GM23338 (cell line): ENCODE measurements around the gene DHX8. TPM values are rescaled to one million over a fixed set of nuclear protein-coding genes. Genes with fewer than 3 reads are reported as not detected.

ENCODE experiments used
- ATAC-seq: fragments of 200-7000 bp; cut with Tn5 transposase; 3 replicates; pipeline ENCODE4 v1.9.1; 2020
- DNase-seq: peaks from one replicate; pipeline ENCODE4 v3.0.0-alpha.2; 2015; ENCODE audit warnings: low spot score
- H2AFZ ChIP-seq: fragments of 200-600 bp; sonication (generic); 2 replicates; pipeline ENCODE4 v1.8.0; 2016; ENCODE audit warnings: antibody characterized with exemption, mild to moderate bottlenecking, moderate library complexity
- H3F3A ChIP-seq: fragments of 200-600 bp; sonication (generic); replicated peaks from 2 replicates; pipeline ENCODE4 v1.8.0; 2017; ENCODE audit warnings: antibody characterized with exemption, mixed run types, low read depth
- H3K27ac ChIP-seq: fragments of 200-600 bp; sonication (generic); 2 replicates; pipeline ENCODE4 v1.6.1; 2016; ENCODE audit warnings: low read depth
- H3K27me3 ChIP-seq: fragments of 200-600 bp; sonication (generic); 2 replicates; pipeline ENCODE4 v1.8.0; 2016; ENCODE audit warnings: mild to moderate bottlenecking, mixed run types, moderate library complexity; ENCODE audit not compliant: insufficient read depth
- H3K36me3 ChIP-seq: fragments of 200-600 bp; sonication (generic); 2 replicates; pipeline ENCODE4 v1.8.0; 2016; ENCODE audit warnings: mild to moderate bottlenecking; ENCODE audit not compliant: insufficient read depth
- H3K4me1 ChIP-seq: fragments of 200-600 bp; sonication (generic); 2 replicates; pipeline ENCODE4 v1.8.0; 2016; ENCODE audit warnings: mild to moderate bottlenecking, moderate library complexity; ENCODE audit not compliant: insufficient read depth
- H3K4me2 ChIP-seq: fragments of 200-600 bp; sonication (generic); 2 replicates; pipeline ENCODE4 v1.7.1; 2017; ENCODE audit warnings: mixed run types
- H3K4me3 ChIP-seq: fragments of 200-600 bp; sonication (generic); 2 replicates; pipeline ENCODE4 v1.6.1; 2016; ENCODE audit warnings: mixed run types
- H3K79me2 ChIP-seq: fragments of 200-600 bp; sonication (generic); replicated peaks from 2 replicates; pipeline ENCODE4 v1.8.0; 2017; ENCODE audit warnings: mild to moderate bottlenecking; ENCODE audit not compliant: insufficient read depth
- H3K9me2 ChIP-seq: fragments of 200-600 bp; sonication (generic); 2 replicates; pipeline ENCODE4 v1.8.0; 2017; ENCODE audit not compliant: insufficient read depth
- H4K20me1 ChIP-seq: fragments of 200-600 bp; sonication (generic); replicated peaks from 2 replicates; pipeline ENCODE4 v1.8.0; 2017; ENCODE audit warnings: mild to moderate bottlenecking; ENCODE audit not compliant: insufficient read depth
- H3K27ac Mint-ChIP-seq: 2 replicates; pipeline ENCODE4 v1.8.0; 2020; ENCODE audit warnings: inconsistent platforms, mild to moderate bottlenecking, moderate library complexity, mixed read lengths
- H3K27me3 Mint-ChIP-seq: 3 replicates; pipeline ENCODE4 v1.8.0; 2022; ENCODE audit warnings: low read depth, mild to moderate bottlenecking, moderate library complexity, mixed read lengths, inconsistent platforms; ENCODE audit not compliant: insufficient read depth, poor library complexity
- H3K36me3 Mint-ChIP-seq: 3 replicates; pipeline ENCODE4 v1.8.0; 2021; ENCODE audit warnings: low read depth, mild to moderate bottlenecking, inconsistent platforms, moderate library complexity, mixed read lengths
- H3K4me1 Mint-ChIP-seq: 3 replicates; pipeline ENCODE4 v1.8.0; 2020; ENCODE audit warnings: mild to moderate bottlenecking, inconsistent platforms, mixed read lengths
- H3K4me3 Mint-ChIP-seq: 3 replicates; pipeline ENCODE4 v1.8.0; 2021; ENCODE audit warnings: moderate library complexity, mild to moderate bottlenecking, inconsistent platforms, mixed read lengths
- H3K9me3 Mint-ChIP-seq: 3 replicates; pipeline ENCODE4 v1.8.0; 2020; ENCODE audit warnings: moderate library complexity, mild to moderate bottlenecking, inconsistent platforms, mixed read lengths
- CREB1 ChIP-seq: fragments of 250-450 bp; sonication (Bioruptor Pico); IDR thresholded peaks from 2 replicates; pipeline ENCODE4 v1.5.0; 2020; ENCODE audit warnings: low read depth, mild to moderate bottlenecking, moderate library complexity
- EZH2 ChIP-seq: fragments of 200-600 bp; sonication (generic); IDR thresholded peaks from one replicate; pipeline ENCODE4 v1.8.0; 2017; ENCODE audit warnings: antibody characterized with exemption, mild to moderate bottlenecking, low read depth; ENCODE audit not compliant: unreplicated experiment
- EZH2phosphoT487 ChIP-seq: fragments of 200-600 bp; sonication (generic); IDR thresholded peaks from one replicate; pipeline ENCODE4 v1.8.1; 2018; ENCODE audit warnings: antibody characterized with exemption; ENCODE audit not compliant: unreplicated experiment
- JUNB ChIP-seq: IDR thresholded peaks from one replicate; pipeline ENCODE4 v1.6.1; 2016; ENCODE audit warnings: antibody characterized with exemption; ENCODE audit not compliant: unreplicated experiment
- NANOG ChIP-seq: IDR thresholded peaks from 2 replicates; pipeline ENCODE4 v1.6.1; 2016; ENCODE audit warnings: antibody characterized with exemption, borderline replicate concordance
- POLR2AphosphoS5 ChIP-seq: IDR thresholded peaks from 2 replicates; pipeline ENCODE4 v1.6.1; 2016; ENCODE audit warnings: antibody characterized with exemption, low read depth
- STAT1 ChIP-seq: IDR thresholded peaks from one replicate; pipeline ENCODE4 v1.6.1; 2016; ENCODE audit warnings: antibody characterized with exemption; ENCODE audit not compliant: unreplicated experiment
- ZNF114 ChIP-seq: fragments of 250-450 bp; sonication (Bioruptor Pico); IDR thresholded peaks from 2 replicates; pipeline ENCODE4 v1.5.0; 2020; ENCODE audit warnings: mild to moderate bottlenecking, moderate library complexity
- ZNF331 ChIP-seq: fragments of 250-450 bp; sonication (Bioruptor Pico); IDR thresholded peaks from 2 replicates; pipeline ENCODE4 v1.5.0; 2020; ENCODE audit warnings: low read depth, mild to moderate bottlenecking, moderate library complexity
- polyA plus RNA-seq: library from polyadenylated mRNA; unstranded; fragments of >200 nt; fragmentation: Nextera tagmentation; extraction: Ambion mirVana; gene quantifications from 2 replicates; pipeline ENCODE4 v1.2.1, GENCODE V29; 2016
- total RNA-seq: library from RNA; depleted of rRNA; stranded (reverse); fragments of >200 nt; shearing (Covaris generic); gene quantifications from 2 replicates; pipeline ENCODE4 v1.2.3, GENCODE V29; 2014
- TF ChIP-seq, protein P1 (sequence below): fragments of 250-450 bp; sonication (Bioruptor Pico); IDR thresholded peaks from 2 replicates; pipeline ENCODE4 v1.5.0; 2020; ENCODE audit warnings: mild to moderate bottlenecking, moderate library complexity
- TF ChIP-seq, protein P2 (sequence below): IDR thresholded peaks from one replicate; pipeline ENCODE4 v1.6.1; 2018; ENCODE audit warnings: antibody characterized with exemption; ENCODE audit not compliant: unreplicated experiment
- TF ChIP-seq, protein P3 (sequence below): IDR thresholded peaks from 2 replicates; pipeline ENCODE4 v1.6.1; 2016; ENCODE audit warnings: antibody characterized with exemption
- TF ChIP-seq, protein P4 (sequence below), 2 experiments: fragments of 200-600 bp in 1 of 2; sonication (generic) in 1 of 2; conservative IDR thresholded peaks; 2 replicates each; pipeline versions ENCODE4 v1.5.1 to v1.6.1; 2016 to 2017; ENCODE audit warnings: antibody characterized with exemption in 2 of 2, low read depth in 2 of 2, mild to moderate bottlenecking in 2 of 2, moderate library complexity in 1 of 2

The DHX8 gene
- total and polyA plus RNA-seq, 2 experiments from 2014 or later, result 35.3 to 81.1 TPM

DNA sequence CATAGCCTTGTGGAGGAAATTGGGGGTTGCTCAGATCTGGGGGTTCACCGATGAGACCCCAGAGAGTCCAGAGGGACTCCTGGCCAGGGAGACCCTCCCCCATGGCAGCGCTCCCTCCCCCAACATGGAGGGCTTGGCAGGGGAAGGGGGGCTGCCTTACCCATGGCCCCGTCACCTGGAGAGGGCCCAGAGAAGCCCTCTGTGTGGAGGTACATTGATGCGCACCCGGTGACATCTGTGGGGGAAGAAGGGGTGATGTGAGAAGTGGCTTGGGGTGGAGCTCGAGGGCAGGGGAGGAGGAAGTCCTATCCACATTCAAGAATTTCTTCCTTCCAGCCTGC is 46.1 kb downstream of the DHX8 start:
- Histone ChIP-seq H3K4me2 (peak overlapping the region; percentile 80), H3K27ac (peak overlapping the region; percentile 81), H3K4me1 (peaks cover 57% of the 10 kb centered on the region), H3K79me2 (peaks cover 9% of the 10 kb centered on the region; the same call in 1 of the 2 replicates), H3K4me3 (peak overlapping the region; percentile 47), H3K36me3 (peaks cover 23% of the 10 kb centered on the region; the same call in 1 of the 2 replicates), H4K20me1 (no peaks in the 10 kb centered on the region), H2AFZ (no peak overlapping the region), H3F3A (peaks cover 50% of the 10 kb centered on the region), H3K27me3 (no peaks in the 10 kb centered on the region), H3K9me2 (no peaks in the 10 kb centered on the region)
- TF ChIP-seq EZH2phosphoT487, result no peak
- no peak for TF ChIP-seq STAT1
- no peak for TF ChIP-seq CREB1
- TF ChIP-seq, protein P1, sequence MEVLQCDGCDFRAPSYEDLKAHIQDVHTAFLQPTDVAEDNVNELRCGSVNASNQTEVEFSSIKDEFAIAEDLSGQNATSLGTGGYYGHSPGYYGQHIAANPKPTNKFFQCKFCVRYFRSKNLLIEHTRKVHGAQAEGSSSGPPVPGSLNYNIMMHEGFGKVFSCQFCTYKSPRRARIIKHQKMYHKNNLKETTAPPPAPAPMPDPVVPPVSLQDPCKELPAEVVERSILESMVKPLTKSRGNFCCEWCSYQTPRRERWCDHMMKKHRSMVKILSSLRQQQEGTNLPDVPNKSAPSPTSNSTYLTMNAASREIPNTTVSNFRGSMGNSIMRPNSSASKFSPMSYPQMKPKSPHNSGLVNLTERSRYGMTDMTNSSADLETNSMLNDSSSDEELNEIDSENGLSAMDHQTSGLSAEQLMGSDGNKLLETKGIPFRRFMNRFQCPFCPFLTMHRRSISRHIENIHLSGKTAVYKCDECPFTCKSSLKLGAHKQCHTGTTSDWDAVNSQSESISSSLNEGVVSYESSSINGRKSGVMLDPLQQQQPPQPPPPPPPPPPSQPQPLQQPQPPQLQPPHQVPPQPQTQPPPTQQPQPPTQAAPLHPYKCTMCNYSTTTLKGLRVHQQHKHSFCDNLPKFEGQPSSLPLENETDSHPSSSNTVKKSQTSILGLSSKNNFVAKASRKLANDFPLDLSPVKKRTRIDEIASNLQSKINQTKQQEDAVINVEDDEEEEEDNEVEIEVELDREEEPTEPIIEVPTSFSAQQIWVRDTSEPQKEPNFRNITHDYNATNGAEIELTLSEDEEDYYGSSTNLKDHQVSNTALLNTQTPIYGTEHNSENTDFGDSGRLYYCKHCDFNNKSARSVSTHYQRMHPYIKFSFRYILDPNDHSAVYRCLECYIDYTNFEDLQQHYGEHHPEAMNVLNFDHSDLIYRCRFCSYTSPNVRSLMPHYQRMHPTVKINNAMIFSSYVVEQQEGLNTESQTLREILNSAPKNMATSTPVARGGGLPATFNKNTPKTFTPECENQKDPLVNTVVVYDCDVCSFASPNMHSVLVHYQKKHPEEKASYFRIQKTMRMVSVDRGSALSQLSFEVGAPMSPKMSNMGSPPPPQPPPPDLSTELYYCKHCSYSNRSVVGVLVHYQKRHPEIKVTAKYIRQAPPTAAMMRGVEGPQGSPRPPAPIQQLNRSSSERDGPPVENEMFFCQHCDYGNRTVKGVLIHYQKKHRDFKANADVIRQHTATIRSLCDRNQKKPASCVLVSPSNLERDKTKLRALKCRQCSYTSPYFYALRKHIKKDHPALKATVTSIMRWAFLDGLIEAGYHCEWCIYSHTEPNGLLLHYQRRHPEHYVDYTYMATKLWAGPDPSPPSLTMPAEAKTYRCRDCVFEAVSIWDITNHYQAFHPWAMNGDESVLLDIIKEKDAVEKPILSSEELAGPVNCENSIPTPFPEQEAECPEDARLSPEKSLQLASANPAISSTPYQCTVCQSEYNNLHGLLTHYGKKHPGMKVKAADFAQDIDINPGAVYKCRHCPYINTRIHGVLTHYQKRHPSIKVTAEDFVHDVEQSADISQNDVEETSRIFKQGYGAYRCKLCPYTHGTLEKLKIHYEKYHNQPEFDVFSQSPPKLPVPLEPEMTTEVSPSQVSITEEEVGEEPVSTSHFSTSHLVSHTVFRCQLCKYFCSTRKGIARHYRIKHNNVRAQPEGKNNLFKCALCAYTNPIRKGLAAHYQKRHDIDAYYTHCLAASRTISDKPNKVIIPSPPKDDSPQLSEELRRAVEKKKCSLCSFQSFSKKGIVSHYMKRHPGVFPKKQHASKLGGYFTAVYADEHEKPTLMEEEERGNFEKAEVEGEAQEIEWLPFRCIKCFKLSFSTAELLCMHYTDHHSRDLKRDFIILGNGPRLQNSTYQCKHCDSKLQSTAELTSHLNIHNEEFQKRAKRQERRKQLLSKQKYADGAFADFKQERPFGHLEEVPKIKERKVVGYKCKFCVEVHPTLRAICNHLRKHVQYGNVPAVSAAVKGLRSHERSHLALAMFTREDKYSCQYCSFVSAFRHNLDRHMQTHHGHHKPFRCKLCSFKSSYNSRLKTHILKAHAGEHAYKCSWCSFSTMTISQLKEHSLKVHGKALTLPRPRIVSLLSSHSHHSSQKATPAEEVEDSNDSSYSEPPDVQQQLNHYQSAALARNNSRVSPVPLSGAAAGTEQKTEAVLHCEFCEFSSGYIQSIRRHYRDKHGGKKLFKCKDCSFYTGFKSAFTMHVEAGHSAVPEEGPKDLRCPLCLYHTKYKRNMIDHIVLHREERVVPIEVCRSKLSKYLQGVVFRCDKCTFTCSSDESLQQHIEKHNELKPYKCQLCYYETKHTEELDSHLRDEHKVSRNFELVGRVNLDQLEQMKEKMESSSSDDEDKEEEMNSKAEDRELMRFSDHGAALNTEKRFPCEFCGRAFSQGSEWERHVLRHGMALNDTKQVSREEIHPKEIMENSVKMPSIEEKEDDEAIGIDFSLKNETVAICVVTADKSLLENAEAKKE (CRISPR knock-in tag), result no peak
- TF ChIP-seq ZNF331, result no peak
- no peak for TF ChIP-seq EZH2
- TF ChIP-seq JUNB, result no peak
- no peak for TF ChIP-seq NANOG
- no peak for TF ChIP-seq POLR2AphosphoS5
- TF ChIP-seq, protein P2, sequence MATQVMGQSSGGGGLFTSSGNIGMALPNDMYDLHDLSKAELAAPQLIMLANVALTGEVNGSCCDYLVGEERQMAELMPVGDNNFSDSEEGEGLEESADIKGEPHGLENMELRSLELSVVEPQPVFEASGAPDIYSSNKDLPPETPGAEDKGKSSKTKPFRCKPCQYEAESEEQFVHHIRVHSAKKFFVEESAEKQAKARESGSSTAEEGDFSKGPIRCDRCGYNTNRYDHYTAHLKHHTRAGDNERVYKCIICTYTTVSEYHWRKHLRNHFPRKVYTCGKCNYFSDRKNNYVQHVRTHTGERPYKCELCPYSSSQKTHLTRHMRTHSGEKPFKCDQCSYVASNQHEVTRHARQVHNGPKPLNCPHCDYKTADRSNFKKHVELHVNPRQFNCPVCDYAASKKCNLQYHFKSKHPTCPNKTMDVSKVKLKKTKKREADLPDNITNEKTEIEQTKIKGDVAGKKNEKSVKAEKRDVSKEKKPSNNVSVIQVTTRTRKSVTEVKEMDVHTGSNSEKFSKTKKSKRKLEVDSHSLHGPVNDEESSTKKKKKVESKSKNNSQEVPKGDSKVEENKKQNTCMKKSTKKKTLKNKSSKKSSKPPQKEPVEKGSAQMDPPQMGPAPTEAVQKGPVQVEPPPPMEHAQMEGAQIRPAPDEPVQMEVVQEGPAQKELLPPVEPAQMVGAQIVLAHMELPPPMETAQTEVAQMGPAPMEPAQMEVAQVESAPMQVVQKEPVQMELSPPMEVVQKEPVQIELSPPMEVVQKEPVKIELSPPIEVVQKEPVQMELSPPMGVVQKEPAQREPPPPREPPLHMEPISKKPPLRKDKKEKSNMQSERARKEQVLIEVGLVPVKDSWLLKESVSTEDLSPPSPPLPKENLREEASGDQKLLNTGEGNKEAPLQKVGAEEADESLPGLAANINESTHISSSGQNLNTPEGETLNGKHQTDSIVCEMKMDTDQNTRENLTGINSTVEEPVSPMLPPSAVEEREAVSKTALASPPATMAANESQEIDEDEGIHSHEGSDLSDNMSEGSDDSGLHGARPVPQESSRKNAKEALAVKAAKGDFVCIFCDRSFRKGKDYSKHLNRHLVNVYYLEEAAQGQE, result no peak
- TF ChIP-seq, protein P3, sequence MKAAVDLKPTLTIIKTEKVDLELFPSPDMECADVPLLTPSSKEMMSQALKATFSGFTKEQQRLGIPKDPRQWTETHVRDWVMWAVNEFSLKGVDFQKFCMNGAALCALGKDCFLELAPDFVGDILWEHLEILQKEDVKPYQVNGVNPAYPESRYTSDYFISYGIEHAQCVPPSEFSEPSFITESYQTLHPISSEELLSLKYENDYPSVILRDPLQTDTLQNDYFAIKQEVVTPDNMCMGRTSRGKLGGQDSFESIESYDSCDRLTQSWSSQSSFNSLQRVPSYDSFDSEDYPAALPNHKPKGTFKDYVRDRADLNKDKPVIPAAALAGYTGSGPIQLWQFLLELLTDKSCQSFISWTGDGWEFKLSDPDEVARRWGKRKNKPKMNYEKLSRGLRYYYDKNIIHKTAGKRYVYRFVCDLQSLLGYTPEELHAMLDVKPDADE, result no peak
- TF ChIP-seq, protein P4, sequence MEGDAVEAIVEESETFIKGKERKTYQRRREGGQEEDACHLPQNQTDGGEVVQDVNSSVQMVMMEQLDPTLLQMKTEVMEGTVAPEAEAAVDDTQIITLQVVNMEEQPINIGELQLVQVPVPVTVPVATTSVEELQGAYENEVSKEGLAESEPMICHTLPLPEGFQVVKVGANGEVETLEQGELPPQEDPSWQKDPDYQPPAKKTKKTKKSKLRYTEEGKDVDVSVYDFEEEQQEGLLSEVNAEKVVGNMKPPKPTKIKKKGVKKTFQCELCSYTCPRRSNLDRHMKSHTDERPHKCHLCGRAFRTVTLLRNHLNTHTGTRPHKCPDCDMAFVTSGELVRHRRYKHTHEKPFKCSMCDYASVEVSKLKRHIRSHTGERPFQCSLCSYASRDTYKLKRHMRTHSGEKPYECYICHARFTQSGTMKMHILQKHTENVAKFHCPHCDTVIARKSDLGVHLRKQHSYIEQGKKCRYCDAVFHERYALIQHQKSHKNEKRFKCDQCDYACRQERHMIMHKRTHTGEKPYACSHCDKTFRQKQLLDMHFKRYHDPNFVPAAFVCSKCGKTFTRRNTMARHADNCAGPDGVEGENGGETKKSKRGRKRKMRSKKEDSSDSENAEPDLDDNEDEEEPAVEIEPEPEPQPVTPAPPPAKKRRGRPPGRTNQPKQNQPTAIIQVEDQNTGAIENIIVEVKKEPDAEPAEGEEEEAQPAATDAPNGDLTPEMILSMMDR (conservative IDR thresholded peaks at IDR 0.05; ENCODE audit: low read depth in 2 of 2), result no peak
- no peak for TF ChIP-seq ZNF114 (CRISPR knock-in tag)
- no peaks in the 10 kb centered on the region for H3K9me3 Mint-ChIP-seq
- ATAC-seq (no peak; the same call in 2 of the 3 replicates), DNase-seq (no peak)
- H3K27me3 Mint-ChIP-seq, result peaks cover 31% of the 10 kb centered on the region
- H3K36me3 Mint-ChIP-seq, result peaks cover 68% of the 10 kb centered on the region
- peak overlapping the region; percentile 65 for H3K4me3 Mint-ChIP-seq
- H3K4me1 Mint-ChIP-seq, result peaks cover 82% of the 10 kb centered on the region
- peak overlapping the region; percentile 97 for H3K27ac Mint-ChIP-seq
